Activated CD8-positive, alpha-beta T cell treated with anti-CD3 and anti-CD28 coated beads, Interleukin-2, amount 10 ng/mL, durations not matched to agents 7 days and 5 days (primary cell): ENCODE results near the gene CD200. TPM values are rescaled to one million over a fixed set of nuclear protein-coding genes. Genes with fewer than 3 reads are reported as not detected.
A peak's percentile ranks its signal among the peaks of the same experiment; 100 is the strongest.

Experiments used
- ATAC-seq: fragments of 150-1000 bp; cut with Tn5 transposase; one replicate; pipeline ENCODE4 v1.10.0; 2021; ENCODE audit warnings: moderate library complexity
- CTCF ChIA-PET: fragments of 350-600 bp; sonication (Branson Sonifier 250); formaldehyde crosslinking; loops from one replicate; lab custom pipeline; 2021; ENCODE audit warnings: antibody characterized with exemption; lab: Charles Lee
- POLR2A ChIA-PET: fragments of 350-600 bp; sonication (Branson Sonifier 250); formaldehyde crosslinking; loops from one replicate; lab custom pipeline; 2021; ENCODE audit warnings: antibody characterized with exemption; lab: Charles Lee
- DNase-seq: peaks from one replicate; pipeline ENCODE4 v3.0.0-alpha.2; 2020
- H3K27ac Mint-ChIP-seq: one replicate; pipeline ENCODE4 v1.8.0; 2021; ENCODE audit warnings: mild to moderate bottlenecking, mixed read lengths
- H3K27me3 Mint-ChIP-seq: one replicate; pipeline ENCODE4 v1.8.0; 2021; ENCODE audit warnings: low read depth, mixed read lengths
- H3K36me3 Mint-ChIP-seq: one replicate; pipeline ENCODE4 v1.8.0; 2021; ENCODE audit warnings: low read depth, mixed read lengths
- H3K4me1 Mint-ChIP-seq: one replicate; pipeline ENCODE4 v1.8.0; 2021; ENCODE audit warnings: low read depth, mixed read lengths
- H3K4me3 Mint-ChIP-seq: one replicate; pipeline ENCODE4 v1.8.0; 2021; ENCODE audit warnings: mild to moderate bottlenecking, mixed read lengths
- H3K9me3 Mint-ChIP-seq: one replicate; pipeline ENCODE4 v1.8.0; 2022; ENCODE audit warnings: mixed read lengths; ENCODE audit not compliant: insufficient read depth
- total RNA-seq, 2 experiments: library from RNA; stranded (reverse); gene quantifications; one replicate each; pipeline ENCODE4 v1.2.3, GENCODE V29; 2021

Gene CD200
- total RNA-seq, 2 experiments from 2014 or later = 0.86 to 1.4 TPM

DNA sequence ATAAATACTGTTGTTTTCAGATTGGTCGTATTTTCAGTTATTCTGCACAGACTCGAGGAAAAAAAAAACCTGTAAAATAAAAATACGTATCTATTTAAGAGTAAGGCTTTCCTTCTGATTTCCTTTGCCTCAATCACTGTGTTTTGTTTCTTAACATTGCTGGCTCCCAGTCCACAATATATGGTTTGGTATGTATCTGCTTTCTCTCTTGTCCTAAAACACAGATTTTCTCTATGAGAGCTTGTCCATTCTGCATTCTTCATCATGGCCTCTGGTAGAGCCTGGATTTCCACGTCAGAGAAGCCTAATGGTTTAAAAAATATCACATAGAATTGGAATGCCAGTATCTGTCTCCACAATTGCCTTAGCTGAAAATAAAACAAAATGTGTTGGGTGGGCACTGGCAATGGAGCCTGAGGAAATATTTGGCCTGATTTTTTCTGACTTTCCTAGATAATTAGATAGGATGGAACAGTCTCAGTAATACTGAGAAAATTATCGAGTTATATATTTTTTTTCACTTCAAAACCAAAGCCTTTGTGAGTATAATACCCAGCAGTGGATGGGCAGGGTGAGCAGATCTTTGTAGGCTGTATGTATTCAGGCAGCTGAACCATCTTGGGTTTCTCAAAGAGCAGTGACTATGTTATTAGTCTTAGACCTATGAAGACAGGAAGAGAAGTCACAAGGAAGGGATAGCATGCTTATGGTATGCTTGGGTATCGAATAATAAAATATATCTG, 1.9 kb downstream of the CD200 start:
- ChIA-PET CTCF (interaction anchor here (1.1 to 2.8 kb wide), 12 partner anchors 15 to 223 kb away, joined by 3 to 24 read pairs (median 10); partner anchors contain the start of genes BTLA and SLC9C1), POLR2A (interaction anchor here (0.6 kb wide), 2 partner anchors 27 to 226 kb away, joined by 3 read pairs; no protein-coding TSS in a partner anchor)
- DNase-seq (no peak), ATAC-seq (no peak)
- peaks cover 32% of the 10 kb centered on the region for H3K4me1 Mint-ChIP-seq
- no peaks in the 10 kb centered on the region for H3K36me3 Mint-ChIP-seq
- no peak overlapping the region for H3K27ac Mint-ChIP-seq
- peak overlapping the region; percentile 84 for H3K4me3 Mint-ChIP-seq
- H3K27me3 Mint-ChIP-seq = no peaks in the 10 kb centered on the region
- no peaks in the 10 kb centered on the region for H3K9me3 Mint-ChIP-seq

DNA sequence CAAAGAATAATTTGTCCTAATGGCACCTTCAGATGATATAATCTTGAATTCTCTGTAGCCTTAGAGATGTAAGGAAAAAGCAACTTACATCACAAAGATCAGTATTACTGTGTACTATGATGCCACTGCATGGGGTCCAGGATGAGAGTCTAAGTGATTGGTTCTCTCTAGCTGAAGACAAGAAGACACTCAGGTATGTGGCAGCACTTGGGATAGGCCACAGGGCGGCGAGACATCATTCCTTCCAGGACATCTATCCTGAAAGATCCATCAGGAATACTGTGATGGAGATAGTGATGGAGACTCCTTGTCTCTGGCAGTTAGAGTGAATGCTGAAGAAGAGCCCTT, 2.5 kb downstream of the CD200 start:
- no peak overlapping the region for H3K4me3 Mint-ChIP-seq
- no peak for ATAC-seq

DNA sequence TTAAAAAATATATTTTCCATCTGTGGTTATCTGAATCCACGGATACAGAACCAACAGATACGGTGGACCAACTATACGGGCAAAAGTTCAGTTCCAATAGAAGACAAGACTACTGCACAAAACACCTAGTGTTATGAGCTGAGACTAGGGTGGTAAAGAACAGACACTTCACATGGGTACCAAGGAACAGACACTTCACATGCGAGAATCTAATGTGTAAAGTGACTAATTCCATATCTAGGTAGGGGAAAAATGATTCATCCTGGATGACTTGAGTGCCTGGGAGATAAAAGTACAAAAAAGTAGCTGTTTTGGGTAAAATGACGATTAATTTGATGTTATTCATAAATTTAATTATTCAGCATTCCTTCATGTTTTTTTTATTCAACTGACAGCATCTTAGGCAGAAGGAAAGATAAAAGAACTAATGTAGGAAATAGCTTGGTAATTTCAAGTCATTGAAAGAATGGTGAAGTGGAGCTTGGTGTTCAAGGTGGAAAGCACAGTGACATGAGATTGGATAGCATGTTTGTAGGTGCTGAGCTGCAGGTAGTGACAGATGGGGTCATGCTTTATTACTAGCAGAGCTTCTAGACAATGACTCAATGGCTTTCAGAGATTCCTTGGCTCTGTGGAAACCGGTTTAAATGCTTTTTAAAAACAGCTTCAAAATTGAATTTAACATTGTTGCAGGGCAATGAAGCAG, 5.2 kb downstream of the CD200 start:
- ChIA-PET POLR2A (interaction anchor here (0.6 kb wide), 1 partner anchor 206 kb away, joined by 3 read pairs; no protein-coding TSS in a partner anchor), CTCF (interaction anchor here (1.7 to 2.1 kb wide), 3 partner anchors 12 to 227 kb away, joined by 4 to 6 read pairs (median 6); no protein-coding TSS in a partner anchor)
- no peak overlapping the region for H3K4me3 Mint-ChIP-seq
- ATAC-seq (no peak), DNase-seq (no peak)
- peaks cover 2% of the 10 kb centered on the region for H3K36me3 Mint-ChIP-seq
- H3K9me3 Mint-ChIP-seq = no peaks in the 10 kb centered on the region
- H3K27me3 Mint-ChIP-seq = no peaks in the 10 kb centered on the region
- H3K4me1 Mint-ChIP-seq = peaks cover 23% of the 10 kb centered on the region
- H3K27ac Mint-ChIP-seq = no peak overlapping the region

More for the DNA sequence above, 2.5 kb downstream of the CD200 start:
- Mint-ChIP-seq H3K36me3 (no peaks in the 10 kb centered on the region), H3K4me1 (peaks cover 32% of the 10 kb centered on the region), H3K9me3 (no peaks in the 10 kb centered on the region), H3K27me3 (no peaks in the 10 kb centered on the region), H3K27ac (no peak overlapping the region)
- POLR2A ChIA-PET = no interaction called here
- DNase-seq = no peak
- CTCF ChIA-PET = interaction anchor here (1.1 to 2.5 kb wide), 4 partner anchors 31 to 198 kb away, joined by 3 to 13 read pairs (median 4); partner anchors contain the start of gene BTLA

DNA sequence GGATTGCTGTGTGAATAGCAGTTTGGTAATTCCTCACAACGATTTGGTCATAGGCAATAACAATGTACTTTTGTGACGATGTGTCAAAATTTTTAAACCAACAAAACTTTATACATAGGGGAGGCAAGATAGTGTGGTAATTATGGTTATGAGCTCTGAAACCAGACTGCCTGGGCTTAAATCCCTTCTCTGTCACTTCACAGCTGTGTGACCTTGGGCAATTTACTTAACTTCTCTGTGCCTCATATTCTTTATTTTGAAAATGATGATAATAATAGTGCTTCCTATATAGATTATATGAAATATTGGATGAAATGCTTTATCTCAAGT, 5.7 kb downstream of the CD200 start:
- ChIA-PET POLR2A (no interaction called here), CTCF (interaction anchor here (1.7 to 2.1 kb wide), 3 partner anchors 12 to 227 kb away, joined by 4 to 6 read pairs (median 6); no protein-coding TSS in a partner anchor)
- no peak overlapping the region for H3K27ac Mint-ChIP-seq
- no peaks in the 10 kb centered on the region for H3K27me3 Mint-ChIP-seq
- H3K9me3 Mint-ChIP-seq = no peaks in the 10 kb centered on the region
- DNase-seq = no peak
- no peak for ATAC-seq
- peaks cover 17% of the 10 kb centered on the region for H3K4me1 Mint-ChIP-seq
- no peak overlapping the region for H3K4me3 Mint-ChIP-seq
- peaks cover 2% of the 10 kb centered on the region for H3K36me3 Mint-ChIP-seq

DNA sequence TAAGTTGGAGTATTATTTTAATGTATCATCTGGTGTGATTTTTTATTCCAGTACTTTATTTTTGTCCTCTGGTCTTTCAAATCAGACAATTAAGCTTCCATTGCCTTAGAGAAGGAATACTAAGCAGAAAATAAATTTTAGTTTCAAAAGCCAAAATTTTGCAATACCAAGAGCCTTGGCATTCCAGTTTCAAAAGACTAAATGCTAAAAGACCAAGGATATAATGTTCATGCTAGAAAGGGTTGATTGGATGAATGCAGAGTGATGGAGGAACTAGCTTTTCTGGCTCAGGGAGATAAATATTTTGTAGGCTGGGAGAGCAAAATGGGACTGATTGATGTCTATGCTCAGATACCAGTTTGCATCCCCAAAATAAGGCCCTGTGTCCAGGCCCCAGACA, 6.2 kb downstream of the CD200 start:
- ChIA-PET POLR2A (no interaction called here), CTCF (interaction anchor here (2.1 kb wide), 1 partner anchor 181 kb away, joined by 6 read pairs; no protein-coding TSS in a partner anchor)
- Mint-ChIP-seq H3K27ac (no peak overlapping the region), H3K4me3 (no peak overlapping the region), H3K27me3 (no peaks in the 10 kb centered on the region), H3K9me3 (no peaks in the 10 kb centered on the region), H3K4me1 (peaks cover 13% of the 10 kb centered on the region), H3K36me3 (peaks cover 4% of the 10 kb centered on the region)
- DNase-seq = no peak
- ATAC-seq = no peak

DNA sequence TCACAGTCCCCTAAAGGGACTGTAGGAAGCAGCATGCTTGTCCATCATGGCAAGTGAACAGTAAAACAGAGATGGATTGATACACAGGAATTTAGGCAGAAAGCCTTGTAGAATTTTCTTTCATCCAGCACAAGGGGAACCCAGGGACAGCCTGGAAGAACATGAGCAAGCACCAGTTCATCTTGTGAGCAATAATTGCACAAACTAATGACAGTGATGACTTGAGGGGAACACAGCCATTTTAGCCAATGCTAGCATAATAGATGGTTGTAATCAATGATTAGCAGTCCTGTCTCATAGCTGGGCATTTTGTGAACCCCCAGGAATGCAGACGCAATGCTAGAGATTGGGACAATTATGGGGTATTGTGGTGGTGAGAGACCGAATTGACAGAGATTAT, 6.7 kb downstream of the CD200 start:
- no peaks in the 10 kb centered on the region for H3K27me3 Mint-ChIP-seq
- no peaks in the 10 kb centered on the region for H3K9me3 Mint-ChIP-seq
- CTCF ChIA-PET = no interaction called here
- H3K4me3 Mint-ChIP-seq = no peak overlapping the region
- POLR2A ChIA-PET = no interaction called here
- peaks cover 8% of the 10 kb centered on the region for H3K4me1 Mint-ChIP-seq
- DNase-seq (no peak), ATAC-seq (no peak)
- peaks cover 4% of the 10 kb centered on the region for H3K36me3 Mint-ChIP-seq
- no peak overlapping the region for H3K27ac Mint-ChIP-seq

DNA sequence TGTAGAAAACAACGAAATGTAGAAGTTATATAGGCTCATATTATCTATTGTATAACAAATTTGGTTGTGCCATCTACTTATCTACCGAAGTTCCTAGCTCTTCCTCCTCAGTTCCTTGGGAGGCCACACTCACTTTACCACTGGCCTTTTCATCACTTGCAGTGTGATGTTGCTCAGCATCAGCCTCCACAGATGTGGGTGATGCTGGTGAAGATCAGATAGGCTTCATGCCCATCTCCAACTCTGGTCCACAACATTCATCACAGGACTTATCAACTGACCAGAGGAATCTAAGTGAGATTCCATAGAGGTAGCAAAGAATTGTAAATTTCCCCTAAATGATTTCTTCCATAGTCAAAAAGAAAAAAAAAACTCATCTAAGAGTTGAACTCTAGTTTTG, 8.4 kb downstream of the CD200 start:
- CTCF ChIA-PET = no interaction called here
- H3K36me3 Mint-ChIP-seq = peaks cover 8% of the 10 kb centered on the region
- no peak for DNase-seq
- H3K4me3 Mint-ChIP-seq = no peak overlapping the region
- H3K27me3 Mint-ChIP-seq = no peaks in the 10 kb centered on the region
- ATAC-seq = no peak
- H3K27ac Mint-ChIP-seq = no peak overlapping the region
- peaks cover 3% of the 10 kb centered on the region for H3K4me1 Mint-ChIP-seq
- no peaks in the 10 kb centered on the region for H3K9me3 Mint-ChIP-seq
- POLR2A ChIA-PET = no interaction called here

DNA sequence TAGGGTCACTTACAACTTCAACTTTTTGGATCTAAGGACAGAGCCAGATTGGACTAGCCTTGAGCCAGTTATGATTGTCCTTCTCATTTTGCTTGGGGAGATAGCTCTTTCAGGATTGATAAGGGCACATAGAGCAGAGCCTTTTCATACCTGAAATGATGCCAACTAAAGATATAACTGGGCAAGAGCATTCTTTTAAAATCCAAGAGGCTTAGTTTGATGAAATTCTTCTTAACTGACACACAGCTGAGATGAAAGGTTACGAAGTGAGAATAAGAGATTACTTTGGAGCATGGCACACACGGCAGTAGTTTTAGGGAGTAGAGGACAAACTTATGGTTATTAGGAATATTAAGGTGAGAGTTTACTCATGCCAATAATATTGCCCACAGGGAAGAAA, 12.7 kb downstream of the CD200 start:
- ChIA-PET POLR2A (no interaction called here), CTCF (interaction anchor here (1.0 to 1.1 kb wide), 2 partner anchors 42 to 52 kb away, joined by 3 read pairs; no protein-coding TSS in a partner anchor)
- DNase-seq = no peak
- Mint-ChIP-seq H3K27me3 (no peaks in the 10 kb centered on the region), H3K4me1 (no peaks in the 10 kb centered on the region), H3K27ac (no peak overlapping the region), H3K36me3 (peaks cover 8% of the 10 kb centered on the region), H3K9me3 (no peaks in the 10 kb centered on the region), H3K4me3 (no peak overlapping the region)
- ATAC-seq = no peak

DNA sequence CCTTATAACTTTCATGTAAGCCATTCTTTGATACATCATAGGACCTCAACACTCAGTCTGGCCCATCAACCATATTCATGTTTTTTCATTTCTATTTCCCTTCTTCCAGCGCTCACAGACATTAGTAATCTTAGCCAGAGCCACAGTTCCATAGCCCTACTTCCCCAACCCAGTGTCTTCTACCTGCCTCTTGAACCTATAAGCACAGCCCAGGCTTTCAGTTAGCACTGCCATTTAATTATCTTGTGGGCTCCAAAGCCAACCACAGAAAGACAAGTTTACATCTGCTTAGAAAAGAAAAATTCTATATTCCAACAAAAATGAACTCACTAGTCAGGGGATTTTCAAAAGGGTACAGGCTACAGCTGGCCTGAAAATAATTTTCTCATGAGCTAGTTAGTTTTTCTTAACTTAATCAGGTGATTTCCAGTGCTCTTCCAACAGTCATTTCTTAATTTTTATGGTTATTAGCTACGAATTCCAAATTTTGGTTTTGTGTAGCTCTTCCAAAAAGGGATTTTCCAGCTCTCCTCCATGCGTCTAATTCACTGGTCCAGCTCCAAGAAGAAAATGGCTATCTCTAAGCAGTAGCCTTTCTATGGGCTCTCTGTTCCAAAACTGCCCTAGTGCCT, 13.7 kb downstream of the CD200 start:
- Mint-ChIP-seq H3K4me3 (no peak overlapping the region), H3K27me3 (no peaks in the 10 kb centered on the region), H3K36me3 (peaks cover 8% of the 10 kb centered on the region), H3K4me1 (no peaks in the 10 kb centered on the region), H3K9me3 (no peaks in the 10 kb centered on the region), H3K27ac (no peak overlapping the region)
- CTCF ChIA-PET = interaction anchor here (1.0 kb wide), 2 partner anchors 43 to 174 kb away, joined by 3 to 4 read pairs; no protein-coding TSS in a partner anchor
- DNase-seq = no peak
- ATAC-seq = no peak
- POLR2A ChIA-PET = interaction anchor here (0.6 kb wide), 1 partner anchor 64 kb away, joined by 3 read pairs; no protein-coding TSS in a partner anchor

DNA sequence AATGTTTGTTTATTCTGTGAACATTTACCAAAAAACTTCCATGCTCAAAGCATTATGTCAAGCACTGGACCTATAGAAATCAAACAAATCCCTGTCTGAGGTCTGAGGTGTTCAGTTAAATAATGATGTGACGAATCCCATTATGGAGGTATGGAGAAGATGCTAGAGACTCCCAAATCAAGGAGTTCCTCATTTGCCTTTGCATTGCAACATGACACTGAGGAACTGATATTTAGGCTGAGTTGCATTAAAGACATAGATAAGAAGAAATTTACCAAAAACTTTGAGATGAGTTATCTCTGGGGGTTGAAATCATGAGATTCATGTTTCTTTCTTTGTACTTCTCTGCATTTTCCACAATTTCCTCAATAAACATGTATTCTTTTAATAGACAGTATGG, 16.0 kb downstream of the CD200 start:
- no peaks in the 10 kb centered on the region for H3K27me3 Mint-ChIP-seq
- ATAC-seq (no peak), DNase-seq (no peak)
- H3K27ac Mint-ChIP-seq = no peak overlapping the region
- ChIA-PET CTCF (no interaction called here), POLR2A (no interaction called here)
- H3K4me3 Mint-ChIP-seq = no peak overlapping the region
- H3K36me3 Mint-ChIP-seq = peaks cover 4% of the 10 kb centered on the region
- H3K4me1 Mint-ChIP-seq = no peaks in the 10 kb centered on the region
- H3K9me3 Mint-ChIP-seq = no peaks in the 10 kb centered on the region

DNA sequence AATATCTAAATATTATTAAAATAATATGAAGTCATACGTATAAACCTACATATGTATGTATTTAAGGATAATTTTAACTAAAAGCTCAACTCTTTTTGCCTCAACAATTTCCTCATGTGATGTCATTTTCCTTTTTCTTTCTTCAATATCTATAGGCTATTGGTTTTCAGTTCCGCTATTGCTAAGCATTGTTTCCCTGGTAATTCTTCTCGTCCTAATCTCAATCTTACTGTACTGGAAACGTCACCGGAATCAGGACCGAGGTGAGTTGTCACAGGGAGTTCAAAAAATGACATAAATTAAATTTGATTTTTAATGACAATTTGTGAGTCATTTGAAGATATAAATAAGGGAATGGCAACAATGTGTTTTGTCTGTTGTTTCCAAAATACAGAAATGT, 16.6 kb downstream of the CD200 start:
- ATAC-seq (no peak), DNase-seq (no peak)
- no peaks in the 10 kb centered on the region for H3K4me1 Mint-ChIP-seq
- POLR2A ChIA-PET = no interaction called here
- H3K9me3 Mint-ChIP-seq = no peaks in the 10 kb centered on the region
- H3K27ac Mint-ChIP-seq = no peak overlapping the region
- H3K36me3 Mint-ChIP-seq = peaks cover 4% of the 10 kb centered on the region
- no peak overlapping the region for H3K4me3 Mint-ChIP-seq
- no peaks in the 10 kb centered on the region for H3K27me3 Mint-ChIP-seq
- CTCF ChIA-PET = no interaction called here
